PC-3 (cell line): ENCODE measurements around the gene FSCN2. TPM values are rescaled to one million over a fixed set of nuclear protein-coding genes. Genes with fewer than 3 reads are reported as not detected.

Experiments used
- ATAC-seq: fragments of 200-7000 bp; cut with Tn5 transposase; 2 replicates; pipeline ENCODE4 v1.9.1; 2020; ENCODE audit warnings: mild to moderate bottlenecking, moderate library complexity
- BruUV-seq: library from RNA; stranded (reverse); fragments of 400-500 nt; replicated peaks from 2 replicates; lab custom pipeline; 2021; lab: Mats Ljungman, UMichigan
- CTCF ChIA-PET: fragments of 300-600 bp; sonication (Branson Sonifier 250); formaldehyde crosslinking; loops from one replicate; lab custom pipeline; 2022; ENCODE audit warnings: antibody characterized with exemption; lab: Charles Lee
- POLR2A ChIA-PET: fragments of 300-600 bp; sonication (Branson Sonifier 250); formaldehyde crosslinking; loops from one replicate; lab custom pipeline; 2022; ENCODE audit warnings: antibody characterized with exemption; ENCODE audit not compliant: unreplicated experiment; lab: Charles Lee
- DNase-seq: peaks from one replicate; pipeline ENCODE4 v3.0.0-alpha.2; 2015
- H2AFZ ChIP-seq: fragments of 300-600 bp; sonication (generic); 2 replicates; pipeline ENCODE4 v1.6.0; 2016; ENCODE audit warnings: antibody characterized with exemption, low read length
- H3F3A ChIP-seq: fragments of 300-600 bp; sonication (generic); one replicate; pipeline ENCODE4 v1.6.0; 2017; ENCODE audit warnings: antibody characterized with exemption, low read length, control low read depth, mild to moderate bottlenecking; ENCODE audit not compliant: unreplicated experiment
- H3K27ac ChIP-seq: fragments of 300-600 bp; sonication (generic); 2 replicates; pipeline ENCODE4 v1.5.1; 2016; ENCODE audit warnings: mild to moderate bottlenecking, low read length
- H3K27me3 ChIP-seq: fragments of 300-600 bp; sonication (generic); 2 replicates; pipeline ENCODE4 v1.6.1; 2016; ENCODE audit warnings: low read length, mixed read lengths
- H3K36me3 ChIP-seq: fragments of 300-600 bp; sonication (generic); 2 replicates; pipeline ENCODE4 v1.6.1; 2016; ENCODE audit warnings: low read depth, mixed run types, low read length, mixed read lengths
- H3K4me1 ChIP-seq: fragments of 300-600 bp; sonication (generic); 2 replicates; pipeline ENCODE4 v1.5.1; 2016; ENCODE audit warnings: low read length; ENCODE audit not compliant: insufficient read depth
- H3K4me2 ChIP-seq: fragments of 300-600 bp; sonication (generic); 2 replicates; pipeline ENCODE4 v1.6.0; 2016; ENCODE audit warnings: low read length
- H3K4me3 ChIP-seq: fragments of 300-600 bp; sonication (generic); 2 replicates; pipeline ENCODE4 v1.5.1; 2016; ENCODE audit warnings: mild to moderate bottlenecking, low read length, mixed read lengths
- H3K79me2 ChIP-seq: fragments of 300-600 bp; sonication (generic); 2 replicates; pipeline ENCODE4 v1.6.1; 2017; ENCODE audit warnings: low read length, mixed read lengths
- H3K9ac ChIP-seq: fragments of 300-600 bp; sonication (generic); 2 replicates; pipeline ENCODE4 v1.6.0; 2016; ENCODE audit warnings: mild to moderate bottlenecking, low read length
- H3K9me2 ChIP-seq: fragments of 300-600 bp; sonication (generic); replicated peaks from 2 replicates; pipeline ENCODE4 v1.6.1; 2016; ENCODE audit warnings: mixed run types, low read length, mixed read lengths
- H3K9me3 ChIP-seq: fragments of 300-600 bp; sonication (generic); 2 replicates; pipeline ENCODE4 v1.6.1; 2016; ENCODE audit warnings: low read length, mixed read lengths
- H4K20me1 ChIP-seq: fragments of 300-600 bp; sonication (generic); 2 replicates; pipeline ENCODE4 v1.6.1; 2016; ENCODE audit warnings: low read length, mixed read lengths
- CTCF ChIP-seq: fragments of 300-600 bp; sonication (generic); conservative IDR thresholded peaks from 2 replicates; pipeline ENCODE4 v1.5.1; 2017; ENCODE audit warnings: antibody characterized with exemption, low read depth, mild to moderate bottlenecking, low read length
- EZH2 ChIP-seq: fragments of 300-600 bp; sonication (generic); IDR thresholded peaks from one replicate; pipeline ENCODE4 v1.6.1; 2017; ENCODE audit warnings: antibody characterized with exemption, mild to moderate bottlenecking, low read length; ENCODE audit not compliant: unreplicated experiment
- EZH2phosphoT487 ChIP-seq: fragments of 300-600 bp; sonication (generic); IDR thresholded peaks from 2 replicates; pipeline ENCODE4 v1.6.1; 2018; ENCODE audit warnings: mild to moderate bottlenecking, antibody characterized with exemption, low read length, borderline replicate concordance
- intact Hi-C: fragments of 100-400 bp; cut with micrococcal nuclease; formaldehyde crosslinking; loops from 2 replicates; pipeline ENCODE4 v1.9.0; 2023
- total RNA-seq: library from RNA; depleted of rRNA; stranded (reverse); fragments of >200 nt; gene quantifications from 2 replicates; pipeline ENCODE4 v1.2.3, GENCODE V29; 2014

Gene FSCN2
- total RNA-seq, 1 experiment from 2014 or later = 0.87 TPM

- DNase-seq = no peak
- H3K27ac ChIP-seq = no peak overlapping the region
- H3K9me3 ChIP-seq = no peaks in the 10 kb centered on the region
- POLR2A ChIA-PET = no interaction called here
- H3K4me3 ChIP-seq = no peak overlapping the region
- no peaks in the 10 kb centered on the region for H3K27me3 ChIP-seq
- no peaks in the 10 kb centered on the region for H3K9me2 ChIP-seq
- H3K4me2 ChIP-seq = no peak overlapping the region
- H3K79me2 ChIP-seq = peaks cover 13% of the 10 kb centered on the region
- H3F3A ChIP-seq = peaks cover 11% of the 10 kb centered on the region
- TF ChIP-seq EZH2phosphoT487 (no peak), EZH2 (no peak), CTCF (no peak)
- H4K20me1 ChIP-seq = peaks cover 27% of the 10 kb centered on the region
- peaks cover 40% of the 10 kb centered on the region for H3K4me1 ChIP-seq
- H2AFZ ChIP-seq = no peak overlapping the region
- no TSS peak for BruUV-seq
- H3K9ac ChIP-seq = no peak overlapping the region
- intact Hi-C loops = no loop called here
- peaks cover 72% of the 10 kb centered on the region for H3K36me3 ChIP-seq
- ATAC-seq = no peak
- CTCF ChIA-PET = no interaction called here
Measured at GRCh38 chr17:81565231-81565630, 37.1 kb downstream of the FSCN2 start.

GRCh38 chr17:81566461-81567126 lies 38.4 kb downstream of the FSCN2 start:
- ChIA-PET POLR2A (interaction anchor here (0.5 to 0.6 kb wide), 4 partner anchors 10 to 224 kb away, joined by 3 to 6 read pairs (median 4); no protein-coding TSS in a partner anchor), CTCF (interaction anchor here (1.0 kb wide), 1 partner anchor 48 kb away, joined by 3 read pairs; no protein-coding TSS in a partner anchor)
- peak; percentile 89 for ATAC-seq
- DNase-seq = peak; percentile 87
- peak overlapping the region; percentile 29; the same call in 1 of the 2 replicates for H3K4me3 ChIP-seq
- H4K20me1 ChIP-seq = peaks cover 24% of the 10 kb centered on the region
- peaks cover 13% of the 10 kb centered on the region for H3K79me2 ChIP-seq
- H3K4me2 ChIP-seq = peak overlapping the region; percentile 76
- H3K9me2 ChIP-seq = no peaks in the 10 kb centered on the region
- H3F3A ChIP-seq = peaks cover 11% of the 10 kb centered on the region
- no peaks in the 10 kb centered on the region for H3K9me3 ChIP-seq
- intact Hi-C loops = loop anchor here (1.0 kb wide), 1 partner anchor 10 kb away; no protein-coding TSS in a partner anchor
- peaks cover 79% of the 10 kb centered on the region for H3K36me3 ChIP-seq
- H3K27ac ChIP-seq = peak overlapping the region; percentile 63
- H3K9ac ChIP-seq = no peak overlapping the region
- peaks cover 35% of the 10 kb centered on the region for H3K4me1 ChIP-seq
- no TSS peak for BruUV-seq
- no peaks in the 10 kb centered on the region for H3K27me3 ChIP-seq
- TF ChIP-seq EZH2 (no peak), EZH2phosphoT487 (no peak), CTCF (no peak)
- no peak overlapping the region for H2AFZ ChIP-seq

GRCh38 chr17:81567191-81567590 lies 39.0 kb downstream of the FSCN2 start:
- Histone ChIP-seq H3K9me2 (no peaks in the 10 kb centered on the region), H3K36me3 (peaks cover 76% of the 10 kb centered on the region), H2AFZ (no peak overlapping the region), H3K4me2 (peak overlapping the region; percentile 76), H3K27me3 (no peaks in the 10 kb centered on the region), H3F3A (peaks cover 11% of the 10 kb centered on the region), H3K4me3 (peak overlapping the region; percentile 29), H3K27ac (peak overlapping the region; percentile 63), H3K9ac (no peak overlapping the region), H3K4me1 (peaks cover 30% of the 10 kb centered on the region), H3K79me2 (peaks cover 13% of the 10 kb centered on the region), H4K20me1 (peaks cover 24% of the 10 kb centered on the region), H3K9me3 (no peaks in the 10 kb centered on the region)
- CTCF ChIA-PET = interaction anchor here (1.0 kb wide), 1 partner anchor 48 kb away, joined by 3 read pairs; no protein-coding TSS in a partner anchor
- TF ChIP-seq CTCF = no peak
- TF ChIP-seq EZH2 = no peak
- TF ChIP-seq EZH2phosphoT487 = no peak
- intact Hi-C loops = loop anchor here (1.0 kb wide), 1 partner anchor 9 kb away; no protein-coding TSS in a partner anchor
- ATAC-seq (peak; percentile 8), DNase-seq (no peak)
- POLR2A ChIA-PET = interaction anchor here (0.6 kb wide), 1 partner anchor 11 kb away, joined by 4 read pairs; no protein-coding TSS in a partner anchor
- BruUV-seq = no TSS peak
